C4-2B (cell line): ENCODE results near the gene SLC8A1.

Experiments
- ZFX ChIP-seq: fragments of 450-650 bp; IDR thresholded peaks from 2 replicates; pipeline ENCODE4 v1.6.1; 2017
- TF ChIP-seq, protein P1 (sequence below): fragments of 450-650 bp; conservative IDR thresholded peaks from 2 replicates; pipeline ENCODE4 v1.5.1; 2017; ENCODE audit warnings: mild to moderate bottlenecking

DNA sequence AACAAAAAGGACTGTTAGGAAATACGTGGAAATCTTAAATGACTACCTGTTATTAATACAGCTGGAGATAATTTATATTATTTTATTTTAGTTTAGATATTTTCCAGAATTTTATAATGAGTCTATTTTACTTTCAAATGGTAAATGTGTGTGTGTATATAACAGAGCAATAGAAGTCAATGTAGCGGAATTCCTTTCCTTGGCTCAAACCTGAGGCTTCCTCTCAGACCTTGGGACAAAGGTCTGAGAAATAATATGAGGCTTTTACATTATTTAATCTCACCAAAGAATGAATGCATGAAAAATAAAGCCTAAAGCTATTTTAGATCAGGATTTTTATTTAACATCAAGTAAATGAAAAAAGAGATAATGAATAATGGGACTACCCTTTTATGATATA is 65.7 kb downstream of the SLC8A1 start:
- TF ChIP-seq, protein P1, sequence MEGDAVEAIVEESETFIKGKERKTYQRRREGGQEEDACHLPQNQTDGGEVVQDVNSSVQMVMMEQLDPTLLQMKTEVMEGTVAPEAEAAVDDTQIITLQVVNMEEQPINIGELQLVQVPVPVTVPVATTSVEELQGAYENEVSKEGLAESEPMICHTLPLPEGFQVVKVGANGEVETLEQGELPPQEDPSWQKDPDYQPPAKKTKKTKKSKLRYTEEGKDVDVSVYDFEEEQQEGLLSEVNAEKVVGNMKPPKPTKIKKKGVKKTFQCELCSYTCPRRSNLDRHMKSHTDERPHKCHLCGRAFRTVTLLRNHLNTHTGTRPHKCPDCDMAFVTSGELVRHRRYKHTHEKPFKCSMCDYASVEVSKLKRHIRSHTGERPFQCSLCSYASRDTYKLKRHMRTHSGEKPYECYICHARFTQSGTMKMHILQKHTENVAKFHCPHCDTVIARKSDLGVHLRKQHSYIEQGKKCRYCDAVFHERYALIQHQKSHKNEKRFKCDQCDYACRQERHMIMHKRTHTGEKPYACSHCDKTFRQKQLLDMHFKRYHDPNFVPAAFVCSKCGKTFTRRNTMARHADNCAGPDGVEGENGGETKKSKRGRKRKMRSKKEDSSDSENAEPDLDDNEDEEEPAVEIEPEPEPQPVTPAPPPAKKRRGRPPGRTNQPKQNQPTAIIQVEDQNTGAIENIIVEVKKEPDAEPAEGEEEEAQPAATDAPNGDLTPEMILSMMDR = no peak
- TF ChIP-seq ZFX = no peak
